Mesenchymal stem cell (in vitro differentiated cells and primary cell): ENCODE data around the gene TSPYL1.
A peak's percentile ranks its signal among the peaks of the same experiment; 100 is the strongest.
"Not testable (repeated sequence)": the region's sequence is repeated elsewhere in the genome, so short reads cannot be mapped to it uniquely, and the experiment has no call there.

Source experiments
- DNase-seq: peaks from one replicate; pipeline ENCODE4 v3.0.0-alpha.2; 2013
- H2AFZ ChIP-seq: one replicate; pipeline ENCODE4 v1.6.1; 2013; ENCODE audit warnings: low read depth, mild to moderate bottlenecking, control low read depth, inconsistent platforms, low read length, moderate library complexity
- H2AK5ac ChIP-seq: 2 replicates; pipeline ENCODE4 v1.6.1; 2013; ENCODE audit warnings: low read length, moderate library complexity, mild to moderate bottlenecking, inconsistent platforms; ENCODE audit not compliant: severe bottlenecking
- H2BK120ac ChIP-seq: one replicate; pipeline ENCODE4 v1.6.1; 2013; ENCODE audit warnings: low read depth, mild to moderate bottlenecking, inconsistent platforms, low read length, moderate library complexity
- H2BK12ac ChIP-seq, 2 experiments: one replicate each; pipeline ENCODE4 v1.6.1; 2013; ENCODE audit warnings: inconsistent platforms in 2 of 2, low read length in 2 of 2, mild to moderate bottlenecking in 2 of 2, moderate library complexity in 2 of 2, control low read depth in 1 of 2
- H2BK15ac ChIP-seq: one replicate; pipeline ENCODE4 v1.6.1; 2013; ENCODE audit warnings: mild to moderate bottlenecking, low read depth, inconsistent platforms; ENCODE audit not compliant: poor library complexity, severe bottlenecking
- H2BK5ac ChIP-seq: 2 replicates; pipeline ENCODE4 v1.6.1; 2013; ENCODE audit warnings: low read depth, mild to moderate bottlenecking, low read length, control low read depth, inconsistent platforms; ENCODE audit not compliant: poor library complexity, severe bottlenecking
- H3K14ac ChIP-seq, 2 experiments: one replicate each; pipeline ENCODE4 v1.6.1; 2013; ENCODE audit warnings: inconsistent platforms in 2 of 2, low read length in 2 of 2, control low read depth in 1 of 2, mild to moderate bottlenecking in 1 of 2, moderate library complexity in 1 of 2
- H3K18ac ChIP-seq, 2 experiments: one replicate each; pipeline ENCODE4 v1.6.1; 2013; ENCODE audit warnings: inconsistent platforms in 2 of 2, low read length in 2 of 2, control low read depth in 1 of 2, low read depth in 1 of 2, mild to moderate bottlenecking in 1 of 2
- H3K23ac ChIP-seq, 2 experiments: one replicate each; pipeline ENCODE4 v1.6.1; 2013; ENCODE audit warnings: inconsistent platforms in 2 of 2, low read length in 2 of 2, mild to moderate bottlenecking in 2 of 2, moderate library complexity in 2 of 2, control low read depth in 1 of 2
- H3K27ac ChIP-seq: 2 replicates; pipeline ENCODE4 v1.5.1; 2013; ENCODE audit warnings: mild to moderate bottlenecking, moderate library complexity, low read length, control low read depth, inconsistent platforms; ENCODE audit not compliant: poor library complexity, severe bottlenecking
- H3K27me3 ChIP-seq, 2 experiments: 2 replicates each; pipeline versions ENCODE4 v1.6.1 to v1.7.0; 2013; ENCODE audit warnings: low read length in 2 of 2, mild to moderate bottlenecking in 2 of 2, moderate library complexity in 2 of 2, control low read depth in 1 of 2, inconsistent platforms in 1 of 2; ENCODE audit not compliant: control insufficient read depth in 1 of 2, insufficient read depth in 1 of 2
- H3K36me3 ChIP-seq, 2 experiments: 2 replicates each; pipeline versions ENCODE4 v1.6.1 to v1.7.0; 2013; ENCODE audit warnings: low read length in 2 of 2, control low read depth in 1 of 2, inconsistent platforms in 1 of 2, low read depth in 1 of 2, mild to moderate bottlenecking in 1 of 2; ENCODE audit not compliant: insufficient read depth in 2 of 2, control insufficient read depth in 1 of 2
- H3K4ac ChIP-seq, 2 experiments: one replicate each; pipeline ENCODE4 v1.6.1; 2013; ENCODE audit warnings: inconsistent platforms in 2 of 2, low read length in 2 of 2, mild to moderate bottlenecking in 2 of 2, moderate library complexity in 2 of 2, control low read depth in 1 of 2, low read depth in 1 of 2
- H3K4me1 ChIP-seq: 2 replicates; pipeline ENCODE4 v1.6.1; 2013; ENCODE audit warnings: low read depth, low read length, control low read depth; ENCODE audit not compliant: control insufficient read depth, insufficient read depth
- H3K4me2 ChIP-seq: 2 replicates; pipeline ENCODE4 v1.6.1; 2013; ENCODE audit warnings: low read length, mild to moderate bottlenecking, inconsistent platforms; ENCODE audit not compliant: poor library complexity, severe bottlenecking
- H3K4me3 ChIP-seq, 2 experiments: 2 replicates each; pipeline versions ENCODE4 v1.5.1 to v1.7.0; 2013; ENCODE audit warnings: low read length in 2 of 2, mild to moderate bottlenecking in 2 of 2, control low read depth in 1 of 2, low read depth in 1 of 2; ENCODE audit not compliant: insufficient read depth in 1 of 2
- H3K79me1 ChIP-seq: replicated peaks from 2 replicates; pipeline ENCODE4 v1.6.1; 2013; ENCODE audit warnings: mild to moderate bottlenecking, control low read depth, low read length, inconsistent platforms; ENCODE audit not compliant: poor library complexity, severe bottlenecking
- H3K9ac ChIP-seq: 2 replicates; pipeline ENCODE4 v1.7.0; 2013; ENCODE audit warnings: mild to moderate bottlenecking, low read length, moderate library complexity
- H3K9me3 ChIP-seq: 2 replicates; pipeline ENCODE4 v1.7.0; 2013; ENCODE audit warnings: mild to moderate bottlenecking, low read length; ENCODE audit not compliant: control insufficient read depth
- H4K8ac ChIP-seq: one replicate; pipeline ENCODE4 v1.6.1; 2013; ENCODE audit warnings: inconsistent platforms, mild to moderate bottlenecking, low read length, moderate library complexity
- H4K91ac ChIP-seq: one replicate; pipeline ENCODE4 v1.6.1; 2013; ENCODE audit warnings: mild to moderate bottlenecking, low read length, inconsistent platforms
- WGBS: methylation state at CpG from one replicate; pipeline ENCODE4 v1.1.7; 2013; ENCODE audit warnings: mixed read lengths; 5-methylcytosine and 5-hydroxymethylcytosine counted together

Gene TSPYL1

DNA sequence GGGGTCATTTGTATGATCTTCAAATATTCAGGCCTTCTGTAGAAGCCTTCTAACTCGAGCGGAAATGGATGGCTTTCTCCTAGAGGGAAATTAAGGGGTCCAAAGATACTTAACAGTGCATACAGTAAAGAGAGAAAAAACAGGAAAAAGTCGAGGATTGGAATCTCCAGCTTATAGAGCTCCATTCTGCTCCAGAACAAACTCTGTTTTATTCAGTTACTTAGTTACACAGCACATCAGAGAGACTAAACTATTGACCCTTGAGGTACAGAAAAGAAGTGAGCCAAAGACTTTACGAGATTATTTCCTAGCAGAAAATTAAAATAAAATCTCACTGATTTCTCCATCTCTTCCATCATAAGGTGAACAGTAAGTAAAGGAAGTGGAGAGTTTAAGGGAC is 47.3 kb upstream of the TSPYL1 start:
- H3K9me3 ChIP-seq, result no peaks in the 10 kb centered on the region
- no peak overlapping the region for H2AK5ac ChIP-seq
- no peaks in the 10 kb centered on the region for H3K36me3 ChIP-seq
- no peak overlapping the region for H2BK5ac ChIP-seq
- H4K8ac ChIP-seq, result no peak overlapping the region
- no peak overlapping the region for H2BK120ac ChIP-seq
- 97% methylated on average over 3 of the region's 4 CpGs for WGBS
- H3K23ac ChIP-seq, result no peak overlapping the region
- peaks cover 3% of the 10 kb centered on the region for H3K79me1 ChIP-seq
- H2BK12ac ChIP-seq, result no peak overlapping the region
- H3K4me2 ChIP-seq, result no peak overlapping the region
- peak overlapping the region in 1 of 2 experiments; percentile 37 for H3K4ac ChIP-seq
- H3K4me3 ChIP-seq, result no peak overlapping the region
- peak overlapping the region; percentile 46 for H3K9ac ChIP-seq
- H2AFZ ChIP-seq, result no peak overlapping the region
- no peak overlapping the region for H3K18ac ChIP-seq
- H3K4me1 ChIP-seq, result no peaks in the 10 kb centered on the region
- no peak overlapping the region for H3K27ac ChIP-seq
- DNase-seq, result no peak
- no peak overlapping the region for H2BK15ac ChIP-seq
- H4K91ac ChIP-seq, result no peak overlapping the region
- no peak overlapping the region for H3K14ac ChIP-seq
- H3K27me3 ChIP-seq, result no peaks in the 10 kb centered on the region

DNA sequence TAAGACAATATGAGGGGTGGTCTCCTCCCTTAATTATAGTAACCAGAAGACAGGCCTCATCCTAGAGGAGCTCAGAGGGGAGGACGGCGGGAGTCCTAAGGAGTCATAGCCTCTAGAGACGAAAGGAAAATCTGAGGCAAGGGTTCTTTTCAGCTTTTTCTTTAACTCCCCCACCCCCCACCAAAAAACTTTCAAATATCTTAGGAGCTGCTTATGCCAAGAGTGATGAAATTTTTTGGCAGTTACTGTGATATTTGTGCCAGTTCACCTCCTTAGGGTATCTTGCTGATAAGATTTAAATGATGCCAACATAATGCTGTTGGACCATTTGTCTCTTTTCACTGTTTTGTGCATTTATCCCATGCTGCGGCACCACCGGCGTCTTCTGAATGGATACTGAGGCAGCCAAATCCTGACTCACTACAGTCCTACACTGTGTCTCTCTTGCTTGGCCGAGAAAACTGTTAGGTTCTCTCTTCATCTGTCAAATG is 46.5 kb upstream of the TSPYL1 start:
- no peaks in the 10 kb centered on the region for H3K27me3 ChIP-seq
- no peak overlapping the region for H2AFZ ChIP-seq
- H2AK5ac ChIP-seq, result no peak overlapping the region
- no peaks in the 10 kb centered on the region for H3K4me1 ChIP-seq
- H3K4me2 ChIP-seq, result no peak overlapping the region
- no peak overlapping the region for H4K91ac ChIP-seq
- no peak for DNase-seq
- peak overlapping the region in 1 of 2 experiments; percentile 57 for H3K18ac ChIP-seq
- no peaks in the 10 kb centered on the region for H3K36me3 ChIP-seq
- H3K4ac ChIP-seq, result no peak overlapping the region
- H3K79me1 ChIP-seq, result peaks cover 3% of the 10 kb centered on the region
- H3K4me3 ChIP-seq, result no peak overlapping the region
- H2BK5ac ChIP-seq, result no peak overlapping the region
- 100% methylated on average over 4 of the region's 7 CpGs for WGBS
- H3K27ac ChIP-seq, result no peak overlapping the region
- no peaks in the 10 kb centered on the region for H3K9me3 ChIP-seq
- H2BK15ac ChIP-seq, result no peak overlapping the region
- peak overlapping the region; percentile 46 for H3K9ac ChIP-seq
- H3K14ac ChIP-seq, result no peak overlapping the region
- no peak overlapping the region for H2BK120ac ChIP-seq
- H3K23ac ChIP-seq, result no peak overlapping the region
- peak overlapping the region in 1 of 2 experiments; percentile 63 for H2BK12ac ChIP-seq
- H4K8ac ChIP-seq, result no peak overlapping the region

DNA sequence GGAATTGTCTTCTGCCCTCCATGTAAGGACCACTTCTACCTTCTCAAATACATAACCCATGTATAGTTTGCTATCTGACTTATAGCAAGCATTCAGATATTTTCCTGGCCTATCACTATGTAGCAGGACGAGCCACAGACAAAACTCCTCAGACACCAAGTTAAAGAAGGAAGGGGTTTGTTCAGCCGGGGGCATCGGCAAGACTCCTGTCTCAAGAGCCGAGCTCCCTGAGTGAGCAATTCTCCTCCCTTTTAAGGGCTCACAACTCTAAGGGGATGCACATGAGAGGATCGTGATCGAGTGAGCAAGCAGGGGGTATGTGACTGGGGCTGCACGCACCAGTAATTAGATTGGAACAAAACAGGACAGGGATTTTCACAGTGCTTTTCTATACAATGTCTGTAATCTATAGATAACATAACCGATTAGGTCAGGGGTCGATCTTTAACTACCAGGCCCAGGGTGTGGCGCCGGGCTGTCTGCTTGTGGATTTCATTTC is 46.0 kb upstream of the TSPYL1 start:
- not testable (repeated sequence) for H3K4ac ChIP-seq, H2BK15ac ChIP-seq, H3K9me3 ChIP-seq, H3K79me1 ChIP-seq, H3K4me3 ChIP-seq, H4K8ac ChIP-seq, H3K4me1 ChIP-seq, H3K27me3 ChIP-seq, H3K9ac ChIP-seq, H3K4me2 ChIP-seq, H3K36me3 ChIP-seq, H3K27ac ChIP-seq, DNase-seq, H4K91ac ChIP-seq, H3K14ac ChIP-seq, H2AK5ac ChIP-seq, H3K23ac ChIP-seq, H2BK5ac ChIP-seq, H2AFZ ChIP-seq, H2BK120ac ChIP-seq
- 92% methylated on average over 1 of the region's 11 CpGs for WGBS
- Histone ChIP-seq H2BK12ac (peak overlapping the region in 1 of 2 experiments; percentile 21), H3K18ac (peak overlapping the region in 1 of 2 experiments; percentile 9)

DNA sequence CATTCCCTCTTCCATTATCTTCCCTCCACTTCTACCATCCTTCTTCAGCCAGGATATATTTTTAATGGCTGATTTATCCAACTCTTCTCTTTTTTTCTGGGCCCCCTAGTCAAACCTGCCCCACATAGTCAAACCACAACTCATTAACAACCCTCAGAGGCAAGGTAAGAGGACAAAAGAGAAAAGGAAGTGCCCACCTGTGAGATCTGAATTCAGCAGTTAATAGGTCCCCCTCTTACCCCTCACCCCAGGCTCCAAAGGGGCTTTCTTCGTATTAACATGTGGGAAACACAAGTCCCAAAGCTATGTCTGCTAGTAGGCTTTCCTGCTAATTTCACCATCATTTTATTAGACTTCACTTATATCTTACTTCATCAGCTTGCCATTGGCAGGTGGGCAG is 44.1 kb upstream of the TSPYL1 start:
- no peak overlapping the region for H3K14ac ChIP-seq
- no peak overlapping the region for H2BK120ac ChIP-seq
- no peaks in the 10 kb centered on the region for H3K9me3 ChIP-seq
- H3K18ac ChIP-seq, result no peak overlapping the region
- no peak overlapping the region for H2BK5ac ChIP-seq
- H3K9ac ChIP-seq, result no peak overlapping the region
- H3K27ac ChIP-seq, result no peak overlapping the region
- no peak for DNase-seq
- H3K4me3 ChIP-seq, result no peak overlapping the region
- peak overlapping the region in 1 of 2 experiments; percentile 18 for H2BK12ac ChIP-seq
- no peak overlapping the region for H2AK5ac ChIP-seq
- no peak overlapping the region for H3K23ac ChIP-seq
- H3K4ac ChIP-seq, result no peak overlapping the region
- H4K91ac ChIP-seq, result no peak overlapping the region
- H3K36me3 ChIP-seq, result no peaks in the 10 kb centered on the region
- WGBS, result 40% methylated on average over 1 of the region's 1 CpG
- peaks cover 3% of the 10 kb centered on the region for H3K79me1 ChIP-seq
- no peak overlapping the region for H3K4me2 ChIP-seq
- no peak overlapping the region for H4K8ac ChIP-seq
- no peaks in the 10 kb centered on the region for H3K27me3 ChIP-seq
- no peak overlapping the region for H2BK15ac ChIP-seq
- H2AFZ ChIP-seq, result no peak overlapping the region
- H3K4me1 ChIP-seq, result no peaks in the 10 kb centered on the region
